ENCODE data around the gene ST6GALNAC6. TPM values are rescaled to one million over a fixed set of nuclear protein-coding genes. Genes with fewer than 3 reads are reported as not detected.
"Not testable (repeated sequence)": the region's sequence is repeated elsewhere in the genome, so short reads cannot be mapped to it uniquely, and the experiment has no call there.

ST6GALNAC6 gene
- total and polyA plus RNA-seq, 7 experiments from 2014 or later = 28.3 to 125 (median 86.9) TPM

- CTCF ChIA-PET = interaction anchor here (0.8 to 2.1 kb wide), 4 partner anchors 14 to 186 kb away, joined by 3 to 12 read pairs (median 4); partner anchors contain the start of gene SLC25A25
- not testable (repeated sequence) for H3K9me3 ChIP-seq (ENCODE audit: control insufficient read depth in 2 of 3, low read length in 3 of 3)
Measured at GRCh38 chr9:127881715-127882114, 17.7 kb downstream of the ST6GALNAC6 start.

GRCh38 chr9:127880143-127880542 is 19.3 kb downstream of the ST6GALNAC6 start:
- peaks cover 0 to 9% (median 0%) of the 10 kb centered on the region in 3 experiments for H3K36me3 ChIP-seq (ENCODE audit: control insufficient read depth in 2 of 3, insufficient read depth in 3 of 3, low read length in 3 of 3)
- peaks cover 0 to 4% of the 10 kb centered on the region in 2 donors for H3K27me3 ChIP-seq (ENCODE audit: control insufficient read depth in 2 of 2, insufficient read depth in 2 of 2, low read length in 2 of 2)
- H3K27ac Mint-ChIP-seq = no peak overlapping the region
- no peak overlapping the region for H3K27ac ChIP-seq (ENCODE audit: low read depth, low read length)
- peaks cover 4 to 20% (median 14%) of the 10 kb centered on the region in 7 donors for H3K4me1 Mint-ChIP-seq
- no peaks in the 10 kb centered on the region for H3K9me3 Mint-ChIP-seq
- POLR2A ChIA-PET = no interaction called here
- H3K4me3 ChIP-seq (ENCODE audit: low read length) = no peak overlapping the region
- no peak overlapping the region for H3K4me3 Mint-ChIP-seq
- CTCF ChIA-PET = no interaction called here
- ATAC-seq (no peak), DNase-seq (no peak)
- peaks cover 0 to 21% (median 9%) of the 10 kb centered on the region in 5 donors for H3K36me3 Mint-ChIP-seq
- intact Hi-C loops (cut with micrococcal nuclease) = loop anchor here in 1 of 2 donors (5.0 kb wide), 1 partner anchor 37 kb away; the partner anchor contains the start of gene ST6GALNAC4
- peaks cover 0 to 8% (median 0%) of the 10 kb centered on the region in 5 donors for H3K27me3 Mint-ChIP-seq
- no peaks in the 10 kb centered on the region for H3K4me1 ChIP-seq (ENCODE audit: control insufficient read depth in 2 of 2, insufficient read depth in 2 of 2, low read length in 2 of 2)
- no peaks in the 10 kb centered on the region for H3K9me3 ChIP-seq (ENCODE audit: control insufficient read depth in 2 of 3, low read length in 3 of 3)

More at GRCh38 chr9:127881715-127882114, 17.7 kb downstream of the ST6GALNAC6 start:
- not testable (repeated sequence) for H3K4me3 Mint-ChIP-seq; H3K27ac ChIP-seq (ENCODE audit: low read depth, low read length); H3K27me3 ChIP-seq (ENCODE audit: control insufficient read depth in 2 of 2, insufficient read depth in 2 of 2, low read length in 2 of 2); DNase-seq; H3K4me1 ChIP-seq (ENCODE audit: control insufficient read depth in 2 of 2, insufficient read depth in 2 of 2, low read length in 2 of 2); ATAC-seq; H3K4me3 ChIP-seq (ENCODE audit: low read length); H3K27me3 Mint-ChIP-seq; H3K9me3 Mint-ChIP-seq
- peaks cover 0 to 25% (median 11%) of the 10 kb centered on the region in 3 experiments for H3K36me3 ChIP-seq (ENCODE audit: control insufficient read depth in 2 of 3, insufficient read depth in 3 of 3, low read length in 3 of 3)
- peaks cover 0 to 30% (median 9%) of the 10 kb centered on the region in 5 donors for H3K36me3 Mint-ChIP-seq
- POLR2A ChIA-PET = interaction anchor here (0.9 to 1.7 kb wide), 4 partner anchors 8 to 22 kb away, joined by 3 to 5 read pairs (median 4); no protein-coding TSS in a partner anchor
- peak overlapping the region in 1 of 9 donors; percentile 62 for H3K27ac Mint-ChIP-seq
- intact Hi-C loops (cut with micrococcal nuclease) = loop anchor here in 1 of 2 donors (5.0 kb wide), 1 partner anchor 36 kb away; the partner anchor contains the start of gene ST6GALNAC4
- peaks cover 4 to 24% (median 14%) of the 10 kb centered on the region in 7 donors for H3K4me1 Mint-ChIP-seq

GRCh38 chr9:127878652-127879390 is 20.6 kb downstream of the ST6GALNAC6 start:
- CTCF ChIA-PET = no interaction called here
- H3K27me3 Mint-ChIP-seq = peaks cover 0 to 8% (median 0%) of the 10 kb centered on the region in 5 donors
- peaks cover under 1 to 13% (median 9%) of the 10 kb centered on the region in 7 donors for H3K4me1 Mint-ChIP-seq
- no peak for ATAC-seq
- Histone ChIP-seq H3K36me3 (ENCODE audit: control insufficient read depth in 2 of 3, insufficient read depth in 3 of 3, low read length in 3 of 3) (no peaks in the 10 kb centered on the region), H3K27ac (ENCODE audit: low read depth, low read length) (no peak overlapping the region), H3K4me3 (ENCODE audit: low read length) (no peak overlapping the region), H3K4me1 (ENCODE audit: control insufficient read depth in 2 of 2, insufficient read depth in 2 of 2, low read length in 2 of 2) (no peaks in the 10 kb centered on the region), H3K9me3 (ENCODE audit: control insufficient read depth in 2 of 3, low read length in 3 of 3) (no peaks in the 10 kb centered on the region), H3K27me3 (ENCODE audit: control insufficient read depth in 2 of 2, insufficient read depth in 2 of 2, low read length in 2 of 2) (peaks cover 0 to 4% of the 10 kb centered on the region in 2 donors)
- intact Hi-C loops (cut with micrococcal nuclease) = no loop called here
- DNase-seq = no peak
- peaks cover 0 to 12% (median 9%) of the 10 kb centered on the region in 5 donors for H3K36me3 Mint-ChIP-seq
- POLR2A ChIA-PET = interaction anchor here (2.8 kb wide), 1 partner anchor 42 kb away, joined by 7 read pairs; no protein-coding TSS in a partner anchor
- H3K9me3 Mint-ChIP-seq = no peaks in the 10 kb centered on the region
- no peak overlapping the region for H3K4me3 Mint-ChIP-seq
- peak overlapping the region in 1 of 9 donors; percentile 31 for H3K27ac Mint-ChIP-seq

GRCh38 chr9:127878001-127878651 is 21.3 kb downstream of the ST6GALNAC6 start:
- CTCF ChIA-PET = no interaction called here
- Mint-ChIP-seq H3K4me3 (peak overlapping the region in 4 of 10 donors; percentile 34 to 64 (median 42)), H3K27ac (peak overlapping the region in 2 of 9 donors; percentile 31 to 50), H3K4me1 (peaks cover 0 to 11% (median 9%) of the 10 kb centered on the region in 7 donors), H3K36me3 (peaks cover 0 to 11% (median 9%) of the 10 kb centered on the region in 5 donors), H3K9me3 (no peaks in the 10 kb centered on the region), H3K27me3 (peaks cover 0 to 8% (median 0%) of the 10 kb centered on the region in 5 donors)
- Histone ChIP-seq H3K4me3 (ENCODE audit: low read length) (no peak overlapping the region), H3K9me3 (ENCODE audit: control insufficient read depth in 2 of 3, low read length in 3 of 3) (no peaks in the 10 kb centered on the region), H3K36me3 (ENCODE audit: control insufficient read depth in 2 of 3, insufficient read depth in 3 of 3, low read length in 3 of 3) (no peaks in the 10 kb centered on the region), H3K4me1 (ENCODE audit: control insufficient read depth in 2 of 2, insufficient read depth in 2 of 2, low read length in 2 of 2) (no peaks in the 10 kb centered on the region), H3K27me3 (ENCODE audit: control insufficient read depth in 2 of 2, insufficient read depth in 2 of 2, low read length in 2 of 2) (peaks cover 0 to 4% of the 10 kb centered on the region in 2 donors), H3K27ac (ENCODE audit: low read depth, low read length) (no peak overlapping the region)
- DNase-seq (no peak), ATAC-seq (no peak)
- intact Hi-C loops (cut with micrococcal nuclease) = no loop called here
- POLR2A ChIA-PET = interaction anchor here (2.8 kb wide), 1 partner anchor 43 kb away, joined by 7 read pairs; no protein-coding TSS in a partner anchor

GRCh38 chr9:127877566-127877998 is 21.8 kb downstream of the ST6GALNAC6 start, which contains the start of gene AK1:
Gene AK1, minus strand, starts transcription at chr9:127877675. Its CDS starts 3,058 bp downstream, at chr9:127874617.
- Histone ChIP-seq H3K9me3 (ENCODE audit: control insufficient read depth in 2 of 3, low read length in 3 of 3) (no peaks in the 10 kb centered on the region), H3K36me3 (ENCODE audit: control insufficient read depth in 2 of 3, insufficient read depth in 3 of 3, low read length in 3 of 3) (no peaks in the 10 kb centered on the region), H3K27me3 (ENCODE audit: control insufficient read depth in 2 of 2, insufficient read depth in 2 of 2, low read length in 2 of 2) (peaks cover 0 to 4% of the 10 kb centered on the region in 2 donors), H3K4me1 (ENCODE audit: control insufficient read depth in 2 of 2, insufficient read depth in 2 of 2, low read length in 2 of 2) (no peaks in the 10 kb centered on the region), H3K4me3 (ENCODE audit: low read length) (no peak within 1 kb of the TSS), H3K27ac (ENCODE audit: low read depth, low read length) (no peak within 1 kb of the TSS)
- Mint-ChIP-seq H3K4me1 (peaks cover 0 to 10% (median 6%) of the 10 kb centered on the region in 7 donors), H3K9me3 (no peaks in the 10 kb centered on the region), H3K27me3 (peaks cover 0 to 8% (median 0%) of the 10 kb centered on the region in 5 donors), H3K36me3 (peaks cover 0 to 11% (median 9%) of the 10 kb centered on the region in 5 donors), H3K4me3 (peak within 1 kb of the TSS in 6 of 10 donors; percentile 34 to 64 (median 45)), H3K27ac (peak within 1 kb of the TSS in 2 of 9 donors; percentile 31 to 50)
- DNase-seq = no peak
- intact Hi-C loops (cut with micrococcal nuclease) = no loop called here
- no peak for ATAC-seq
- POLR2A ChIA-PET = interaction anchor here (2.8 kb wide), 1 partner anchor 43 kb away, joined by 7 read pairs; no protein-coding TSS in a partner anchor
- CTCF ChIA-PET = no interaction called here

Measured in naive thymus-derived CD4-positive, alpha-beta T cell (primary cell).